GM23338 (cell line): ENCODE measurements around the gene SH3RF2. TPM values are rescaled to one million over a fixed set of nuclear protein-coding genes. Genes with fewer than 3 reads are reported as not detected.
A peak's percentile ranks its signal among the peaks of the same experiment; 100 is the strongest.

Source experiments
- ATAC-seq: fragments of 200-7000 bp; cut with Tn5 transposase; 3 replicates; pipeline ENCODE4 v1.9.1; 2020
- DNase-seq: peaks from one replicate; pipeline ENCODE4 v3.0.0-alpha.2; 2015; ENCODE audit warnings: low spot score
- H2AFZ ChIP-seq: fragments of 200-600 bp; sonication (generic); 2 replicates; pipeline ENCODE4 v1.8.0; 2016; ENCODE audit warnings: antibody characterized with exemption, mild to moderate bottlenecking, moderate library complexity
- H3F3A ChIP-seq: fragments of 200-600 bp; sonication (generic); replicated peaks from 2 replicates; pipeline ENCODE4 v1.8.0; 2017; ENCODE audit warnings: antibody characterized with exemption, mixed run types, low read depth
- H3K27ac ChIP-seq: fragments of 200-600 bp; sonication (generic); 2 replicates; pipeline ENCODE4 v1.6.1; 2016; ENCODE audit warnings: low read depth
- H3K27me3 ChIP-seq: fragments of 200-600 bp; sonication (generic); 2 replicates; pipeline ENCODE4 v1.8.0; 2016; ENCODE audit warnings: mild to moderate bottlenecking, mixed run types, moderate library complexity; ENCODE audit not compliant: insufficient read depth
- H3K36me3 ChIP-seq: fragments of 200-600 bp; sonication (generic); 2 replicates; pipeline ENCODE4 v1.8.0; 2016; ENCODE audit warnings: mild to moderate bottlenecking; ENCODE audit not compliant: insufficient read depth
- H3K4me1 ChIP-seq: fragments of 200-600 bp; sonication (generic); 2 replicates; pipeline ENCODE4 v1.8.0; 2016; ENCODE audit warnings: mild to moderate bottlenecking, moderate library complexity; ENCODE audit not compliant: insufficient read depth
- H3K4me2 ChIP-seq: fragments of 200-600 bp; sonication (generic); 2 replicates; pipeline ENCODE4 v1.7.1; 2017; ENCODE audit warnings: mixed run types
- H3K4me3 ChIP-seq: fragments of 200-600 bp; sonication (generic); 2 replicates; pipeline ENCODE4 v1.6.1; 2016; ENCODE audit warnings: mixed run types
- H3K79me2 ChIP-seq: fragments of 200-600 bp; sonication (generic); replicated peaks from 2 replicates; pipeline ENCODE4 v1.8.0; 2017; ENCODE audit warnings: mild to moderate bottlenecking; ENCODE audit not compliant: insufficient read depth
- H3K9me2 ChIP-seq: fragments of 200-600 bp; sonication (generic); 2 replicates; pipeline ENCODE4 v1.8.0; 2017; ENCODE audit not compliant: insufficient read depth
- H4K20me1 ChIP-seq: fragments of 200-600 bp; sonication (generic); replicated peaks from 2 replicates; pipeline ENCODE4 v1.8.0; 2017; ENCODE audit warnings: mild to moderate bottlenecking; ENCODE audit not compliant: insufficient read depth
- H3K27ac Mint-ChIP-seq: 2 replicates; pipeline ENCODE4 v1.8.0; 2020; ENCODE audit warnings: inconsistent platforms, mild to moderate bottlenecking, moderate library complexity, mixed read lengths
- H3K27me3 Mint-ChIP-seq: 3 replicates; pipeline ENCODE4 v1.8.0; 2022; ENCODE audit warnings: low read depth, mild to moderate bottlenecking, moderate library complexity, mixed read lengths, inconsistent platforms; ENCODE audit not compliant: insufficient read depth, poor library complexity
- H3K36me3 Mint-ChIP-seq: 3 replicates; pipeline ENCODE4 v1.8.0; 2021; ENCODE audit warnings: low read depth, mild to moderate bottlenecking, inconsistent platforms, moderate library complexity, mixed read lengths
- H3K4me1 Mint-ChIP-seq: 3 replicates; pipeline ENCODE4 v1.8.0; 2020; ENCODE audit warnings: mild to moderate bottlenecking, inconsistent platforms, mixed read lengths
- H3K4me3 Mint-ChIP-seq: 3 replicates; pipeline ENCODE4 v1.8.0; 2021; ENCODE audit warnings: moderate library complexity, mild to moderate bottlenecking, inconsistent platforms, mixed read lengths
- H3K9me3 Mint-ChIP-seq: 3 replicates; pipeline ENCODE4 v1.8.0; 2020; ENCODE audit warnings: moderate library complexity, mild to moderate bottlenecking, inconsistent platforms, mixed read lengths
- CREB1 ChIP-seq: fragments of 250-450 bp; sonication (Bioruptor Pico); IDR thresholded peaks from 2 replicates; pipeline ENCODE4 v1.5.0; 2020; ENCODE audit warnings: low read depth, mild to moderate bottlenecking, moderate library complexity
- EZH2 ChIP-seq: fragments of 200-600 bp; sonication (generic); IDR thresholded peaks from one replicate; pipeline ENCODE4 v1.8.0; 2017; ENCODE audit warnings: antibody characterized with exemption, mild to moderate bottlenecking, low read depth; ENCODE audit not compliant: unreplicated experiment
- EZH2phosphoT487 ChIP-seq: fragments of 200-600 bp; sonication (generic); IDR thresholded peaks from one replicate; pipeline ENCODE4 v1.8.1; 2018; ENCODE audit warnings: antibody characterized with exemption; ENCODE audit not compliant: unreplicated experiment
- JUNB ChIP-seq: IDR thresholded peaks from one replicate; pipeline ENCODE4 v1.6.1; 2016; ENCODE audit warnings: antibody characterized with exemption; ENCODE audit not compliant: unreplicated experiment
- NANOG ChIP-seq: IDR thresholded peaks from 2 replicates; pipeline ENCODE4 v1.6.1; 2016; ENCODE audit warnings: antibody characterized with exemption, borderline replicate concordance
- POLR2AphosphoS5 ChIP-seq: IDR thresholded peaks from 2 replicates; pipeline ENCODE4 v1.6.1; 2016; ENCODE audit warnings: antibody characterized with exemption, low read depth
- STAT1 ChIP-seq: IDR thresholded peaks from one replicate; pipeline ENCODE4 v1.6.1; 2016; ENCODE audit warnings: antibody characterized with exemption; ENCODE audit not compliant: unreplicated experiment
- ZNF114 ChIP-seq: fragments of 250-450 bp; sonication (Bioruptor Pico); IDR thresholded peaks from 2 replicates; pipeline ENCODE4 v1.5.0; 2020; ENCODE audit warnings: mild to moderate bottlenecking, moderate library complexity
- ZNF331 ChIP-seq: fragments of 250-450 bp; sonication (Bioruptor Pico); IDR thresholded peaks from 2 replicates; pipeline ENCODE4 v1.5.0; 2020; ENCODE audit warnings: low read depth, mild to moderate bottlenecking, moderate library complexity
- polyA plus RNA-seq: library from polyadenylated mRNA; unstranded; fragments of >200 nt; fragmentation: Nextera tagmentation; extraction: Ambion mirVana; gene quantifications from 2 replicates; pipeline ENCODE4 v1.2.1, GENCODE V29; 2016
- total RNA-seq: library from RNA; depleted of rRNA; stranded (reverse); fragments of >200 nt; shearing (Covaris generic); gene quantifications from 2 replicates; pipeline ENCODE4 v1.2.3, GENCODE V29; 2014
- TF ChIP-seq, protein P1 (sequence below): IDR thresholded peaks from 2 replicates; pipeline ENCODE4 v1.6.1; 2016; ENCODE audit warnings: antibody characterized with exemption
- TF ChIP-seq, protein P2 (sequence below): fragments of 250-450 bp; sonication (Bioruptor Pico); IDR thresholded peaks from 2 replicates; pipeline ENCODE4 v1.5.0; 2020; ENCODE audit warnings: mild to moderate bottlenecking, moderate library complexity
- TF ChIP-seq, protein P3 (sequence below): IDR thresholded peaks from one replicate; pipeline ENCODE4 v1.6.1; 2018; ENCODE audit warnings: antibody characterized with exemption; ENCODE audit not compliant: unreplicated experiment
- TF ChIP-seq, protein P4 (sequence below), 2 experiments: fragments of 200-600 bp in 1 of 2; sonication (generic) in 1 of 2; conservative IDR thresholded peaks; 2 replicates each; pipeline versions ENCODE4 v1.5.1 to v1.6.1; 2016 to 2017; ENCODE audit warnings: antibody characterized with exemption in 2 of 2, low read depth in 2 of 2, mild to moderate bottlenecking in 2 of 2, moderate library complexity in 1 of 2

SH3RF2 gene
- total and polyA plus RNA-seq, 2 experiments from 2014 or later, result 1.7 to 2.4 TPM

DNA sequence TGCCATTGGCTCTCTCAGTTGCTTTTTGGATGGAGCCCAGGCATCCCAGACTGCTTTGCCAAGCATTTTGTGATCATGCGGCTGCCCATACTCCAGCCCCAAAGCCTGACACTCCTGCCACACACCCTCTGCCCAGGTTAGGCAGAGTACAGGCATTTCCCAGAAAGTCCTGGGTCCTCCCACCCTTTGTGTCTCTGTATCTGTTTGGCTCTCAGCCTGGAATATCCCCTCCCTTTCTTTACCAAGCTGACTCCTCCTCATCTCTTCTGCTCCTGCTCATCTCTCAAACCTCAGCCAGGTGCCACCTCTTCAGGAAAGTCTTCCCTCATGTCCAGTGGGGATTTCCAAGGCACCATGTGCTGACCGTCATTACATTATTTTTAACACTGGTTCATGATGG is 14.3 kb upstream of the SH3RF2 start:
- peaks cover 22% of the 10 kb centered on the region for H3K4me1 Mint-ChIP-seq
- peak overlapping the region; percentile 8; the same call in 1 of the 2 replicates for H2AFZ ChIP-seq
- no peaks in the 10 kb centered on the region for H3K9me3 Mint-ChIP-seq
- DNase-seq, result no peak
- H3K4me3 ChIP-seq, result no peak overlapping the region
- H3K4me3 Mint-ChIP-seq, result no peak overlapping the region
- no peak overlapping the region for H3K27ac ChIP-seq
- H3F3A ChIP-seq, result no peaks in the 10 kb centered on the region
- H3K27me3 ChIP-seq, result no peaks in the 10 kb centered on the region
- no peaks in the 10 kb centered on the region for H4K20me1 ChIP-seq
- H3K4me2 ChIP-seq, result no peak overlapping the region
- ATAC-seq, result no peak
- H3K36me3 Mint-ChIP-seq, result no peaks in the 10 kb centered on the region
- no peaks in the 10 kb centered on the region for H3K79me2 ChIP-seq
- H3K4me1 ChIP-seq, result peaks cover 13% of the 10 kb centered on the region
- no peak overlapping the region for H3K27ac Mint-ChIP-seq
- TF ChIP-seq, protein P1, sequence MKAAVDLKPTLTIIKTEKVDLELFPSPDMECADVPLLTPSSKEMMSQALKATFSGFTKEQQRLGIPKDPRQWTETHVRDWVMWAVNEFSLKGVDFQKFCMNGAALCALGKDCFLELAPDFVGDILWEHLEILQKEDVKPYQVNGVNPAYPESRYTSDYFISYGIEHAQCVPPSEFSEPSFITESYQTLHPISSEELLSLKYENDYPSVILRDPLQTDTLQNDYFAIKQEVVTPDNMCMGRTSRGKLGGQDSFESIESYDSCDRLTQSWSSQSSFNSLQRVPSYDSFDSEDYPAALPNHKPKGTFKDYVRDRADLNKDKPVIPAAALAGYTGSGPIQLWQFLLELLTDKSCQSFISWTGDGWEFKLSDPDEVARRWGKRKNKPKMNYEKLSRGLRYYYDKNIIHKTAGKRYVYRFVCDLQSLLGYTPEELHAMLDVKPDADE, result no peak
- TF ChIP-seq EZH2phosphoT487 (no peak), JUNB (no peak), NANOG (no peak), STAT1 (no peak), EZH2 (no peak), ZNF331 (CRISPR knock-in tag) (no peak), ZNF114 (CRISPR knock-in tag) (no peak), POLR2AphosphoS5 (no peak), CREB1 (CRISPR knock-in tag) (no peak)
- TF ChIP-seq, protein P2, sequence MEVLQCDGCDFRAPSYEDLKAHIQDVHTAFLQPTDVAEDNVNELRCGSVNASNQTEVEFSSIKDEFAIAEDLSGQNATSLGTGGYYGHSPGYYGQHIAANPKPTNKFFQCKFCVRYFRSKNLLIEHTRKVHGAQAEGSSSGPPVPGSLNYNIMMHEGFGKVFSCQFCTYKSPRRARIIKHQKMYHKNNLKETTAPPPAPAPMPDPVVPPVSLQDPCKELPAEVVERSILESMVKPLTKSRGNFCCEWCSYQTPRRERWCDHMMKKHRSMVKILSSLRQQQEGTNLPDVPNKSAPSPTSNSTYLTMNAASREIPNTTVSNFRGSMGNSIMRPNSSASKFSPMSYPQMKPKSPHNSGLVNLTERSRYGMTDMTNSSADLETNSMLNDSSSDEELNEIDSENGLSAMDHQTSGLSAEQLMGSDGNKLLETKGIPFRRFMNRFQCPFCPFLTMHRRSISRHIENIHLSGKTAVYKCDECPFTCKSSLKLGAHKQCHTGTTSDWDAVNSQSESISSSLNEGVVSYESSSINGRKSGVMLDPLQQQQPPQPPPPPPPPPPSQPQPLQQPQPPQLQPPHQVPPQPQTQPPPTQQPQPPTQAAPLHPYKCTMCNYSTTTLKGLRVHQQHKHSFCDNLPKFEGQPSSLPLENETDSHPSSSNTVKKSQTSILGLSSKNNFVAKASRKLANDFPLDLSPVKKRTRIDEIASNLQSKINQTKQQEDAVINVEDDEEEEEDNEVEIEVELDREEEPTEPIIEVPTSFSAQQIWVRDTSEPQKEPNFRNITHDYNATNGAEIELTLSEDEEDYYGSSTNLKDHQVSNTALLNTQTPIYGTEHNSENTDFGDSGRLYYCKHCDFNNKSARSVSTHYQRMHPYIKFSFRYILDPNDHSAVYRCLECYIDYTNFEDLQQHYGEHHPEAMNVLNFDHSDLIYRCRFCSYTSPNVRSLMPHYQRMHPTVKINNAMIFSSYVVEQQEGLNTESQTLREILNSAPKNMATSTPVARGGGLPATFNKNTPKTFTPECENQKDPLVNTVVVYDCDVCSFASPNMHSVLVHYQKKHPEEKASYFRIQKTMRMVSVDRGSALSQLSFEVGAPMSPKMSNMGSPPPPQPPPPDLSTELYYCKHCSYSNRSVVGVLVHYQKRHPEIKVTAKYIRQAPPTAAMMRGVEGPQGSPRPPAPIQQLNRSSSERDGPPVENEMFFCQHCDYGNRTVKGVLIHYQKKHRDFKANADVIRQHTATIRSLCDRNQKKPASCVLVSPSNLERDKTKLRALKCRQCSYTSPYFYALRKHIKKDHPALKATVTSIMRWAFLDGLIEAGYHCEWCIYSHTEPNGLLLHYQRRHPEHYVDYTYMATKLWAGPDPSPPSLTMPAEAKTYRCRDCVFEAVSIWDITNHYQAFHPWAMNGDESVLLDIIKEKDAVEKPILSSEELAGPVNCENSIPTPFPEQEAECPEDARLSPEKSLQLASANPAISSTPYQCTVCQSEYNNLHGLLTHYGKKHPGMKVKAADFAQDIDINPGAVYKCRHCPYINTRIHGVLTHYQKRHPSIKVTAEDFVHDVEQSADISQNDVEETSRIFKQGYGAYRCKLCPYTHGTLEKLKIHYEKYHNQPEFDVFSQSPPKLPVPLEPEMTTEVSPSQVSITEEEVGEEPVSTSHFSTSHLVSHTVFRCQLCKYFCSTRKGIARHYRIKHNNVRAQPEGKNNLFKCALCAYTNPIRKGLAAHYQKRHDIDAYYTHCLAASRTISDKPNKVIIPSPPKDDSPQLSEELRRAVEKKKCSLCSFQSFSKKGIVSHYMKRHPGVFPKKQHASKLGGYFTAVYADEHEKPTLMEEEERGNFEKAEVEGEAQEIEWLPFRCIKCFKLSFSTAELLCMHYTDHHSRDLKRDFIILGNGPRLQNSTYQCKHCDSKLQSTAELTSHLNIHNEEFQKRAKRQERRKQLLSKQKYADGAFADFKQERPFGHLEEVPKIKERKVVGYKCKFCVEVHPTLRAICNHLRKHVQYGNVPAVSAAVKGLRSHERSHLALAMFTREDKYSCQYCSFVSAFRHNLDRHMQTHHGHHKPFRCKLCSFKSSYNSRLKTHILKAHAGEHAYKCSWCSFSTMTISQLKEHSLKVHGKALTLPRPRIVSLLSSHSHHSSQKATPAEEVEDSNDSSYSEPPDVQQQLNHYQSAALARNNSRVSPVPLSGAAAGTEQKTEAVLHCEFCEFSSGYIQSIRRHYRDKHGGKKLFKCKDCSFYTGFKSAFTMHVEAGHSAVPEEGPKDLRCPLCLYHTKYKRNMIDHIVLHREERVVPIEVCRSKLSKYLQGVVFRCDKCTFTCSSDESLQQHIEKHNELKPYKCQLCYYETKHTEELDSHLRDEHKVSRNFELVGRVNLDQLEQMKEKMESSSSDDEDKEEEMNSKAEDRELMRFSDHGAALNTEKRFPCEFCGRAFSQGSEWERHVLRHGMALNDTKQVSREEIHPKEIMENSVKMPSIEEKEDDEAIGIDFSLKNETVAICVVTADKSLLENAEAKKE (CRISPR knock-in tag), result no peak
- TF ChIP-seq, protein P3, sequence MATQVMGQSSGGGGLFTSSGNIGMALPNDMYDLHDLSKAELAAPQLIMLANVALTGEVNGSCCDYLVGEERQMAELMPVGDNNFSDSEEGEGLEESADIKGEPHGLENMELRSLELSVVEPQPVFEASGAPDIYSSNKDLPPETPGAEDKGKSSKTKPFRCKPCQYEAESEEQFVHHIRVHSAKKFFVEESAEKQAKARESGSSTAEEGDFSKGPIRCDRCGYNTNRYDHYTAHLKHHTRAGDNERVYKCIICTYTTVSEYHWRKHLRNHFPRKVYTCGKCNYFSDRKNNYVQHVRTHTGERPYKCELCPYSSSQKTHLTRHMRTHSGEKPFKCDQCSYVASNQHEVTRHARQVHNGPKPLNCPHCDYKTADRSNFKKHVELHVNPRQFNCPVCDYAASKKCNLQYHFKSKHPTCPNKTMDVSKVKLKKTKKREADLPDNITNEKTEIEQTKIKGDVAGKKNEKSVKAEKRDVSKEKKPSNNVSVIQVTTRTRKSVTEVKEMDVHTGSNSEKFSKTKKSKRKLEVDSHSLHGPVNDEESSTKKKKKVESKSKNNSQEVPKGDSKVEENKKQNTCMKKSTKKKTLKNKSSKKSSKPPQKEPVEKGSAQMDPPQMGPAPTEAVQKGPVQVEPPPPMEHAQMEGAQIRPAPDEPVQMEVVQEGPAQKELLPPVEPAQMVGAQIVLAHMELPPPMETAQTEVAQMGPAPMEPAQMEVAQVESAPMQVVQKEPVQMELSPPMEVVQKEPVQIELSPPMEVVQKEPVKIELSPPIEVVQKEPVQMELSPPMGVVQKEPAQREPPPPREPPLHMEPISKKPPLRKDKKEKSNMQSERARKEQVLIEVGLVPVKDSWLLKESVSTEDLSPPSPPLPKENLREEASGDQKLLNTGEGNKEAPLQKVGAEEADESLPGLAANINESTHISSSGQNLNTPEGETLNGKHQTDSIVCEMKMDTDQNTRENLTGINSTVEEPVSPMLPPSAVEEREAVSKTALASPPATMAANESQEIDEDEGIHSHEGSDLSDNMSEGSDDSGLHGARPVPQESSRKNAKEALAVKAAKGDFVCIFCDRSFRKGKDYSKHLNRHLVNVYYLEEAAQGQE, result no peak
- TF ChIP-seq, protein P4, sequence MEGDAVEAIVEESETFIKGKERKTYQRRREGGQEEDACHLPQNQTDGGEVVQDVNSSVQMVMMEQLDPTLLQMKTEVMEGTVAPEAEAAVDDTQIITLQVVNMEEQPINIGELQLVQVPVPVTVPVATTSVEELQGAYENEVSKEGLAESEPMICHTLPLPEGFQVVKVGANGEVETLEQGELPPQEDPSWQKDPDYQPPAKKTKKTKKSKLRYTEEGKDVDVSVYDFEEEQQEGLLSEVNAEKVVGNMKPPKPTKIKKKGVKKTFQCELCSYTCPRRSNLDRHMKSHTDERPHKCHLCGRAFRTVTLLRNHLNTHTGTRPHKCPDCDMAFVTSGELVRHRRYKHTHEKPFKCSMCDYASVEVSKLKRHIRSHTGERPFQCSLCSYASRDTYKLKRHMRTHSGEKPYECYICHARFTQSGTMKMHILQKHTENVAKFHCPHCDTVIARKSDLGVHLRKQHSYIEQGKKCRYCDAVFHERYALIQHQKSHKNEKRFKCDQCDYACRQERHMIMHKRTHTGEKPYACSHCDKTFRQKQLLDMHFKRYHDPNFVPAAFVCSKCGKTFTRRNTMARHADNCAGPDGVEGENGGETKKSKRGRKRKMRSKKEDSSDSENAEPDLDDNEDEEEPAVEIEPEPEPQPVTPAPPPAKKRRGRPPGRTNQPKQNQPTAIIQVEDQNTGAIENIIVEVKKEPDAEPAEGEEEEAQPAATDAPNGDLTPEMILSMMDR (conservative IDR thresholded peaks at IDR 0.05; ENCODE audit: low read depth in 2 of 2), result no peak
- no peaks in the 10 kb centered on the region for H3K36me3 ChIP-seq
- peaks cover 4% of the 10 kb centered on the region for H3K27me3 Mint-ChIP-seq
- peaks cover 10% of the 10 kb centered on the region; the same call in 1 of the 2 replicates for H3K9me2 ChIP-seq
